KBM-7 (cell line): Measurements from ENCODE around the gene POMGNT2.

Experiments
- DNase-seq: peaks from one replicate; pipeline ENCODE4 v3.0.0-alpha.2; 2015
- in situ Hi-C: fragments of 300-500 bp; cut with MboI; formaldehyde crosslinking; loops from 2 replicates; pipeline ENCODE4 v1.14.3; 2020; ENCODE audit warnings: low sequenced_read_pairs, low pct_unique_long_range_greater_than_20kb, mixed read lengths

POMGNT2 gene

GRCh38 chr3:43105596-43106292 is at the start of gene POMGNT2:
Gene POMGNT2 (minus strand): TSS chr3:43106079. CDS start chr3:43081431, 24,648 bp downstream.
- in situ Hi-C loops = no loop called here

GRCh38 chr3:43154980-43155379 is 49.1 kb upstream of the POMGNT2 start:
- DNase-seq = no peak
- in situ Hi-C loops = no loop called here

More at GRCh38 chr3:43105596-43106292, at the start of gene POMGNT2:
- peak; percentile 88 for DNase-seq

- DNase-seq = no peak
- in situ Hi-C loops = no loop called here
Observed at GRCh38 chr3:43153216-43154083, 47.6 kb upstream of the POMGNT2 start.

- no peak for DNase-seq
- in situ Hi-C loops = no loop called here
Observed at GRCh38 chr3:43152649-43153048, 46.8 kb upstream of the POMGNT2 start.

- in situ Hi-C loops = no loop called here
- DNase-seq = peak; percentile 45
Observed at GRCh38 chr3:43148033-43148432, 42.2 kb upstream of the POMGNT2 start.

GRCh38 chr3:43146599-43146998 is 40.7 kb upstream of the POMGNT2 start:
- no peak for DNase-seq
- in situ Hi-C loops = no loop called here

GRCh38 chr3:43144761-43145490 is 39.0 kb upstream of the POMGNT2 start:
- in situ Hi-C loops = no loop called here
- DNase-seq = no peak

- in situ Hi-C loops = no loop called here
- no peak for DNase-seq
Observed at GRCh38 chr3:43142472-43142871, 36.6 kb upstream of the POMGNT2 start.

- in situ Hi-C loops = no loop called here
- DNase-seq = no peak
Observed at GRCh38 chr3:43138488-43139231, 32.8 kb upstream of the POMGNT2 start.

GRCh38 chr3:43132870-43133636 is 27.2 kb upstream of the POMGNT2 start:
- DNase-seq = no peak

GRCh38 chr3:43132193-43132592 is 26.3 kb upstream of the POMGNT2 start:
- DNase-seq = no peak
- in situ Hi-C loops = no loop called here

More at GRCh38 chr3:43132870-43133636, 27.2 kb upstream of the POMGNT2 start:
- in situ Hi-C loops = no loop called here

GRCh38 chr3:43128464-43128863 is 22.6 kb upstream of the POMGNT2 start:
- in situ Hi-C loops = no loop called here
- DNase-seq = no peak

- no peak for DNase-seq
- in situ Hi-C loops = no loop called here
Observed at GRCh38 chr3:43126536-43126935, 20.7 kb upstream of the POMGNT2 start.

- DNase-seq = no peak
- in situ Hi-C loops = no loop called here
Observed at GRCh38 chr3:43123895-43124294, 18.0 kb upstream of the POMGNT2 start.

GRCh38 chr3:43120937-43121336 is 15.1 kb upstream of the POMGNT2 start:
- no peak for DNase-seq
- in situ Hi-C loops = no loop called here

GRCh38 chr3:43117257-43117656 is 11.4 kb upstream of the POMGNT2 start:
- in situ Hi-C loops = no loop called here
- DNase-seq = no peak

GRCh38 chr3:43113671-43114070 is 7.8 kb upstream of the POMGNT2 start:
- DNase-seq = no peak
- in situ Hi-C loops = no loop called here

GRCh38 chr3:43106293-43106628 is 382 bp upstream of the POMGNT2 start:
- no peak for DNase-seq
- in situ Hi-C loops = no loop called here
